HepG2 (cell line): ENCODE measurements around the gene HAGHL. TPM values are rescaled to one million over a fixed set of nuclear protein-coding genes. Genes with fewer than 3 reads are reported as not detected.

ENCODE experiments used
- ATAC-seq: fragments of 200-7000 bp; cut with Tn5 transposase; 3 replicates; pipeline ENCODE4 v1.9.1; 2020; ENCODE audit warnings: mild to moderate bottlenecking, moderate library complexity
- BruUV-seq: library from RNA; stranded (reverse); fragments of 400-500 nt; replicated peaks from 2 replicates; lab custom pipeline; 2021; lab: Mats Ljungman, UMichigan
- CTCF ChIA-PET: fragments of 300-600 bp; formaldehyde crosslinking; extraction: SDS; loops from one replicate; lab custom pipeline; 2021; ENCODE audit warnings: low total read pairs, inconsistent platforms, low intra/inter-chr PET ratio; lab: Yijun Ruan, JAX
- POLR2A ChIA-PET: fragments of 350-600 bp; sonication (Branson Sonifier 250); formaldehyde crosslinking; loops from one replicate; lab custom pipeline; 2020; ENCODE audit warnings: antibody characterized with exemption, inconsistent platforms; lab: Yijun Ruan, JAX
- DNase-seq: peaks from one replicate; pipeline ENCODE4 v3.0.0-alpha.2; 2015; ENCODE audit warnings: low spot score
- FAIRE-seq: peaks from 3 replicates; lab custom pipeline; 2011; peaks lifted over from hg19 to GRCh38; lab: Jason Lieb, UNC
- H2AFZ ChIP-seq: one replicate; pipeline ENCODE4 v1.6.1; 2011; ENCODE audit warnings: low read length, inconsistent platforms
- H3K27ac ChIP-seq: fragments of 300-600 bp; 3 replicates; pipeline ENCODE4 v1.8.0; 2011; ENCODE audit warnings: mixed run types, mild to moderate bottlenecking, mixed read lengths, low read length, inconsistent platforms; ENCODE audit not compliant: insufficient read depth; ENCODE audit errors: extremely low read length
- H3K27me3 ChIP-seq, 2 experiments: fragments of 200-600 bp in 1 of 2; 2 replicates in 1 of 2; 3 replicates in 1 of 2; pipeline versions ENCODE4 v1.6.0 to v1.8.0; 2011; ENCODE audit warnings: low read length in 2 of 2, mild to moderate bottlenecking in 2 of 2, moderate library complexity in 2 of 2, inconsistent platforms in 1 of 2; ENCODE audit not compliant: insufficient read depth in 2 of 2, control insufficient read depth in 1 of 2
- H3K36me3 ChIP-seq, 2 experiments: fragments of 200-600 bp in 1 of 2; replicated peaks in 1 of 2; 2 replicates in 1 of 2; 3 replicates in 1 of 2; pipeline versions ENCODE4 v1.5.1 to v1.8.0; 2011; ENCODE audit warnings: low read length in 2 of 2, inconsistent platforms in 1 of 2; ENCODE audit not compliant: insufficient read depth in 2 of 2, control insufficient read depth in 1 of 2
- H3K4me1 ChIP-seq: 2 replicates; pipeline ENCODE4 v1.5.1; 2012; ENCODE audit warnings: low read length, inconsistent platforms; ENCODE audit not compliant: insufficient read depth
- H3K4me2 ChIP-seq: 2 replicates; pipeline ENCODE4 v1.6.0; 2011; ENCODE audit warnings: low read depth, low read length, inconsistent platforms
- H3K4me3 ChIP-seq, 3 experiments: fragments of 200-600 bp in 1 of 3; sonication (generic), shearing (Covaris generic) in 1 of 3; replicated peaks in 1 of 3; 2 replicates each; pipeline ENCODE4 v1.5.1; 2011 to 2016; ENCODE audit warnings: low read length in 3 of 3, inconsistent platforms in 2 of 3, low read depth in 2 of 3, mild to moderate bottlenecking in 2 of 3, control low read depth in 1 of 3, mixed read lengths in 1 of 3; ENCODE audit not compliant: insufficient read depth in 1 of 3
- H3K79me2 ChIP-seq: one replicate; pipeline ENCODE4 v1.6.1; 2011; ENCODE audit warnings: low read length, inconsistent platforms; ENCODE audit not compliant: insufficient read depth
- H3K9ac ChIP-seq: 2 replicates; pipeline ENCODE4 v1.6.0; 2011; ENCODE audit warnings: mild to moderate bottlenecking, low read depth, low read length, inconsistent platforms; ENCODE audit not compliant: insufficient read depth
- H3K9me3 ChIP-seq: 2 replicates; pipeline ENCODE4 v1.5.1; 2012; ENCODE audit warnings: mild to moderate bottlenecking, low read length
- H4K20me1 ChIP-seq: 2 replicates; pipeline ENCODE4 v1.6.0; 2011; ENCODE audit warnings: inconsistent platforms, mild to moderate bottlenecking, low read length, moderate library complexity; ENCODE audit not compliant: insufficient read depth
- ATF1 ChIP-seq: IDR thresholded peaks from 2 replicates; pipeline ENCODE4 v1.6.1; 2016; ENCODE audit warnings: mild to moderate bottlenecking, control low read depth
- HCFC1 ChIP-seq: fragments of 150-350 bp; IDR thresholded peaks from 2 replicates; pipeline ENCODE4 v1.6.1; 2014; ENCODE audit warnings: low read depth, low read length
- IKZF1 ChIP-seq: fragments of 450-650 bp; IDR thresholded peaks from 2 replicates; pipeline ENCODE4 v1.7.1; 2016
- KMT2A ChIP-seq: sonication (generic); formaldehyde crosslinking; IDR thresholded peaks from 2 replicates; pipeline ENCODE4 v1.4.0; 2020; ENCODE audit warnings: missing genetic modification reagents
- MIXL1 ChIP-seq: IDR thresholded peaks from 2 replicates; pipeline ENCODE4 v1.6.1; 2016
- PHF8 ChIP-seq: sonication (generic); formaldehyde crosslinking; IDR thresholded peaks from 2 replicates; pipeline ENCODE4 v1.5.0; 2020; ENCODE audit warnings: missing genetic modification reagents
- ZFX ChIP-seq: sonication (generic); formaldehyde crosslinking; IDR thresholded peaks from 2 replicates; pipeline ENCODE4 v1.4.0; 2020; ENCODE audit warnings: mild to moderate bottlenecking, low read depth, missing genetic modification reagents, moderate library complexity
- ZNF263 ChIP-seq: sonication (generic); formaldehyde crosslinking; IDR thresholded peaks from 2 replicates; pipeline ENCODE4 v1.4.0; 2020; ENCODE audit warnings: missing genetic modification reagents
- ZNF674 ChIP-seq: sonication (generic); formaldehyde crosslinking; IDR thresholded peaks from 2 replicates; pipeline ENCODE4 v1.5.0; 2020; ENCODE audit warnings: low read depth, mild to moderate bottlenecking, missing genetic modification reagents
- ZNF839 ChIP-seq: sonication (generic); formaldehyde crosslinking; IDR thresholded peaks from 2 replicates; pipeline ENCODE4 v1.4.0; 2020; ENCODE audit warnings: missing genetic modification reagents, mild to moderate bottlenecking, borderline replicate concordance
- WGBS: methylation state at CpG from one replicate; pipeline ENCODE4 v1.1.6; 2017; ENCODE audit warnings: low lambda C conversion rate; 5-methylcytosine and 5-hydroxymethylcytosine counted together
- in situ Hi-C: cut with HindIII; loops from 2 replicates; pipeline ENCODE4 v1.10.0; 2017; ENCODE audit warnings: low pct_unique_long_range_greater_than_20kb; ENCODE audit not compliant: extremely low pct_ligation_motif_present
- intact Hi-C: fragments of 100-400 bp; cut with micrococcal nuclease; formaldehyde crosslinking; loops from one replicate; pipeline ENCODE4 v1.10.0; 2022; ENCODE audit not compliant: unreplicated experiment
- polyA plus RNA-seq, 8 experiments: library from polyadenylated mRNA; depleted of rRNA in 3 of 8; stranded (reverse) in 7 of 8; unstranded in 1 of 8; fragments of >200 nt; fragmentation: Illumina TruSeq in 4 of 8; extraction: Trizol in 4 of 8; gene quantifications; 2 replicates each; pipeline versions ENCODE4 v1.2.1 to v1.2.3, GENCODE V29; 2011 to 2016; ENCODE audit warnings: low read depth in 4 of 8, missing spikeins in 1 of 8, mixed read lengths in 1 of 8; ENCODE audit not compliant: insufficient read depth in 1 of 8
- total RNA-seq, 5 experiments: library from RNA; depleted of rRNA; stranded (reverse); fragments of >200 nt; fragmentation: Illumina TruSeq; extraction: Trizol; gene quantifications; 2 replicates each; pipeline ENCODE4 v1.2.3, GENCODE V29; 2016; ENCODE audit warnings: low read depth in 1 of 5
- TF ChIP-seq, protein P1 (sequence below): fragments of 450-650 bp; IDR thresholded peaks from 2 replicates; pipeline ENCODE4 v1.6.1; 2017
- TF ChIP-seq, protein P2 (sequence below): sonication (generic); formaldehyde crosslinking; IDR thresholded peaks from 2 replicates; pipeline ENCODE4 v1.8.1; 2023; ENCODE audit warnings: missing genetic modification reagents, inconsistent platforms, borderline replicate concordance
- TF ChIP-seq, protein P3 (sequence below): sonication (generic); formaldehyde crosslinking; IDR thresholded peaks from 2 replicates; pipeline ENCODE4 v1.5.1; 2020; ENCODE audit warnings: mild to moderate bottlenecking, missing genetic modification reagents, moderate library complexity
- TF ChIP-seq, protein P4 (sequence below): sonication (generic); formaldehyde crosslinking; IDR thresholded peaks from 2 replicates; pipeline ENCODE4 v1.8.0; 2022; ENCODE audit warnings: missing genetic modification reagents, mild to moderate bottlenecking, moderate library complexity, borderline replicate concordance

Gene HAGHL
- total and polyA plus RNA-seq, 2 of the 13 experiments (the other 11 are each of a cell fraction or from before 2014, with no cell fraction given), result 3.4 to 8.4 TPM

DNA sequence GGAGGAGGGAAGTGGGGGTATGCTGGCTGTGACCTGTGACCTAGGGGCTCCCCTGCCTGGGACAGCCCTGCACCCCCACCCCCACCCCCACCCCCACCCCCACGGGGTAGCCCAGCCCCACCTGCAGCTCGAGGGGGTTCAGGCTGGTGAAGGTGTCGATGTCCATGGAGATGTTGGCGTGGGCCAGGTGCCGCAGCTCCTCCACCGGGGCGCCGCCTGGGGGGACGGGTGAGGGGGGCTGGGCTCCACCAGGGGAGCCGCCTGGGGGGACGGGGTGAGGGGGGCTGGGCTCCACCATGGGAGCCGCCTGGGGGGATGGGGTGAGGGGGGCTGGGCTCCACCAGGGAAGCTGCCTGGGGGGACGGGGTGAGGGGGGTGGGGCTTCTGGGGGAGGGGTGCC lies 43.5 kb downstream of the HAGHL start:
- Histone ChIP-seq H3K4me2 (no peak overlapping the region), H3K36me3 (no peaks in the 10 kb centered on the region), H3K9ac (no peak overlapping the region), H3K4me3 (no peak overlapping the region), H3K27me3 (peaks cover 6 to 13% of the 10 kb centered on the region in 2 experiments; a peak in 3 of 5 replicates), H3K27ac (no peak overlapping the region), H3K9me3 (no peaks in the 10 kb centered on the region), H4K20me1 (no peaks in the 10 kb centered on the region), H3K4me1 (no peaks in the 10 kb centered on the region), H2AFZ (no peak overlapping the region), H3K79me2 (no peaks in the 10 kb centered on the region)
- ATAC-seq (no peak), FAIRE-seq (no peak), DNase-seq (no peak)
- BruUV-seq, result no TSS peak
- POLR2A ChIA-PET, result interaction anchor here (1.7 to 1.8 kb wide), 2 partner anchors 9 to 30 kb away, joined by 4 to 7 read pairs; partner anchors contain the start of genes CIAO3 and MSLN
- WGBS, result 86% methylated on average over 7 of the region's 13 CpGs
- intact Hi-C loops, result no loop called here
- in situ Hi-C loops, result no loop called here
- CTCF ChIA-PET, result no interaction called here
- TF ChIP-seq ZNF674 (CRISPR knock-in tag) (no peak), ZNF839 (CRISPR knock-in tag) (no peak), IKZF1 (no peak), PHF8 (no peak), HCFC1 (no peak), MIXL1 (CRISPR knock-in tag) (no peak), KMT2A (CRISPR knock-in tag) (no peak), ZFX (no peak), ATF1 (no peak), ZNF263 (no peak)
- TF ChIP-seq, protein P1, sequence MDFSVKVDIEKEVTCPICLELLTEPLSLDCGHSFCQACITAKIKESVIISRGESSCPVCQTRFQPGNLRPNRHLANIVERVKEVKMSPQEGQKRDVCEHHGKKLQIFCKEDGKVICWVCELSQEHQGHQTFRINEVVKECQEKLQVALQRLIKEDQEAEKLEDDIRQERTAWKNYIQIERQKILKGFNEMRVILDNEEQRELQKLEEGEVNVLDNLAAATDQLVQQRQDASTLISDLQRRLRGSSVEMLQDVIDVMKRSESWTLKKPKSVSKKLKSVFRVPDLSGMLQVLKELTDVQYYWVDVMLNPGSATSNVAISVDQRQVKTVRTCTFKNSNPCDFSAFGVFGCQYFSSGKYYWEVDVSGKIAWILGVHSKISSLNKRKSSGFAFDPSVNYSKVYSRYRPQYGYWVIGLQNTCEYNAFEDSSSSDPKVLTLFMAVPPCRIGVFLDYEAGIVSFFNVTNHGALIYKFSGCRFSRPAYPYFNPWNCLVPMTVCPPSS, result no peak
- TF ChIP-seq, protein P2, sequence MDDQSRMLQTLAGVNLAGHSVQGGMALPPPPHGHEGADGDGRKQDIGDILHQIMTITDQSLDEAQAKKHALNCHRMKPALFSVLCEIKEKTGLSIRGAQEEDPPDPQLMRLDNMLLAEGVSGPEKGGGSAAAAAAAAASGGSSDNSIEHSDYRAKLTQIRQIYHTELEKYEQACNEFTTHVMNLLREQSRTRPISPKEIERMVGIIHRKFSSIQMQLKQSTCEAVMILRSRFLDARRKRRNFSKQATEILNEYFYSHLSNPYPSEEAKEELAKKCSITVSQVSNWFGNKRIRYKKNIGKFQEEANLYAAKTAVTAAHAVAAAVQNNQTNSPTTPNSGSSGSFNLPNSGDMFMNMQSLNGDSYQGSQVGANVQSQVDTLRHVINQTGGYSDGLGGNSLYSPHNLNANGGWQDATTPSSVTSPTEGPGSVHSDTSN, result no peak
- TF ChIP-seq, protein P3, sequence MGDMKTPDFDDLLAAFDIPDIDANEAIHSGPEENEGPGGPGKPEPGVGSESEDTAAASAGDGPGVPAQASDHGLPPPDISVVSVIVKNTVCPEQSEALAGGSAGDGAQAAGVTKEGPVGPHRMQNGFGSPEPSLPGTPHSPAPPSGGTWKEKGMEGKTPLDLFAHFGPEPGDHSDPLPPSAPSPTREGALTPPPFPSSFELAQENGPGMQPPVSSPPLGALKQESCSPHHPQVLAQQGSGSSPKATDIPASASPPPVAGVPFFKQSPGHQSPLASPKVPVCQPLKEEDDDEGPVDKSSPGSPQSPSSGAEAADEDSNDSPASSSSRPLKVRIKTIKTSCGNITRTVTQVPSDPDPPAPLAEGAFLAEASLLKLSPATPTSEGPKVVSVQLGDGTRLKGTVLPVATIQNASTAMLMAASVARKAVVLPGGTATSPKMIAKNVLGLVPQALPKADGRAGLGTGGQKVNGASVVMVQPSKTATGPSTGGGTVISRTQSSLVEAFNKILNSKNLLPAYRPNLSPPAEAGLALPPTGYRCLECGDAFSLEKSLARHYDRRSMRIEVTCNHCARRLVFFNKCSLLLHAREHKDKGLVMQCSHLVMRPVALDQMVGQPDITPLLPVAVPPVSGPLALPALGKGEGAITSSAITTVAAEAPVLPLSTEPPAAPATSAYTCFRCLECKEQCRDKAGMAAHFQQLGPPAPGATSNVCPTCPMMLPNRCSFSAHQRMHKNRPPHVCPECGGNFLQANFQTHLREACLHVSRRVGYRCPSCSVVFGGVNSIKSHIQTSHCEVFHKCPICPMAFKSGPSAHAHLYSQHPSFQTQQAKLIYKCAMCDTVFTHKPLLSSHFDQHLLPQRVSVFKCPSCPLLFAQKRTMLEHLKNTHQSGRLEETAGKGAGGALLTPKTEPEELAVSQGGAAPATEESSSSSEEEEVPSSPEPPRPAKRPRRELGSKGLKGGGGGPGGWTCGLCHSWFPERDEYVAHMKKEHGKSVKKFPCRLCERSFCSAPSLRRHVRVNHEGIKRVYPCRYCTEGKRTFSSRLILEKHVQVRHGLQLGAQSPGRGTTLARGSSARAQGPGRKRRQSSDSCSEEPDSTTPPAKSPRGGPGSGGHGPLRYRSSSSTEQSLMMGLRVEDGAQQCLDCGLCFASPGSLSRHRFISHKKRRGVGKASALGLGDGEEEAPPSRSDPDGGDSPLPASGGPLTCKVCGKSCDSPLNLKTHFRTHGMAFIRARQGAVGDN, result no peak
- TF ChIP-seq, protein P4, sequence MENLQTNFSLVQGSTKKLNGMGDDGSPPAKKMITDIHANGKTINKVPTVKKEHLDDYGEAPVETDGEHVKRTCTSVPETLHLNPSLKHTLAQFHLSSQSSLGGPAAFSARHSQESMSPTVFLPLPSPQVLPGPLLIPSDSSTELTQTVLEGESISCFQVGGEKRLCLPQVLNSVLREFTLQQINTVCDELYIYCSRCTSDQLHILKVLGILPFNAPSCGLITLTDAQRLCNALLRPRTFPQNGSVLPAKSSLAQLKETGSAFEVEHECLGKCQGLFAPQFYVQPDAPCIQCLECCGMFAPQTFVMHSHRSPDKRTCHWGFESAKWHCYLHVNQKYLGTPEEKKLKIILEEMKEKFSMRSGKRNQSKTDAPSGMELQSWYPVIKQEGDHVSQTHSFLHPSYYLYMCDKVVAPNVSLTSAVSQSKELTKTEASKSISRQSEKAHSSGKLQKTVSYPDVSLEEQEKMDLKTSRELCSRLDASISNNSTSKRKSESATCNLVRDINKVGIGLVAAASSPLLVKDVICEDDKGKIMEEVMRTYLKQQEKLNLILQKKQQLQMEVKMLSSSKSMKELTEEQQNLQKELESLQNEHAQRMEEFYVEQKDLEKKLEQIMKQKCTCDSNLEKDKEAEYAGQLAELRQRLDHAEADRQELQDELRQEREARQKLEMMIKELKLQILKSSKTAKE (CRISPR knock-in tag), result no peak
